ENCODE results near the gene PCDHB16. TPM values are rescaled to one million over a fixed set of nuclear protein-coding genes. Genes with fewer than 3 reads are reported as not detected.
A peak's percentile ranks its signal among the peaks of the same experiment; 100 is the strongest.
"Not testable (repeated sequence)": the region's sequence is repeated elsewhere in the genome, so short reads cannot be mapped to it uniquely, and the experiment has no call there.

The PCDHB16 gene
- total and polyA plus RNA-seq, 2 donors, result 2.4 to 3.3 TPM

DNA sequence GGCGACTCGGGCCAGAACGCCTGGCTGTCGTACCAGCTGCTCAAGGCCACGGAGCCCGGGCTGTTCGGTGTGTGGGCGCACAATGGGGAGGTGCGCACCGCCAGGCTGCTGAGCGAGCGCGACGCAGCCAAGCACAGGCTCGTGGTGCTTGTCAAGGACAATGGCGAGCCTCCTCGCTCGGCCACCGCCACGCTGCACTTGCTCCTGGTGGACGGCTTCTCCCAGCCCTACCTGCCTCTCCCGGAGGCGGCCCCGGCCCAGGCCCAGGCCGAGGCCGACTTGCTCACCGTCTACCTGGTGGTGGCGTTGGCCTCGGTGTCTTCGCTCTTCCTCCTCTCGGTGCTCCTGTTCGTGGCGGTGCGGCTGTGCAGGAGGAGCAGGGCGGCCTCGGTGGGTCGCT lies 12.1 kb downstream of the PCDHB16 start:
- WGBS, result 24% methylated on average over 20 of the region's 37 CpGs
- H3K4me1 ChIP-seq (ENCODE audit: insufficient read depth); H3K4me3 ChIP-seq (ENCODE audit: low read depth, low read length); DNase-seq (ENCODE audit: extremely low spot score); H3K36me3 ChIP-seq (ENCODE audit: insufficient read depth); H3K27ac ChIP-seq (ENCODE audit: low read depth): not testable (repeated sequence)

GRCh38 chr5:141196363-141196762 lies 14.2 kb downstream of the PCDHB16 start:
- Histone ChIP-seq H3K4me3 (ENCODE audit: low read depth, low read length) (no peak overlapping the region), H3K36me3 (ENCODE audit: insufficient read depth) (no peaks in the 10 kb centered on the region), H3K27ac (ENCODE audit: low read depth) (no peak overlapping the region), H3K4me1 (ENCODE audit: insufficient read depth) (no peaks in the 10 kb centered on the region)
- 25% methylated on average over 3 of the region's 3 CpGs for WGBS
- no peak for DNase-seq (ENCODE audit: extremely low spot score)

DNA sequence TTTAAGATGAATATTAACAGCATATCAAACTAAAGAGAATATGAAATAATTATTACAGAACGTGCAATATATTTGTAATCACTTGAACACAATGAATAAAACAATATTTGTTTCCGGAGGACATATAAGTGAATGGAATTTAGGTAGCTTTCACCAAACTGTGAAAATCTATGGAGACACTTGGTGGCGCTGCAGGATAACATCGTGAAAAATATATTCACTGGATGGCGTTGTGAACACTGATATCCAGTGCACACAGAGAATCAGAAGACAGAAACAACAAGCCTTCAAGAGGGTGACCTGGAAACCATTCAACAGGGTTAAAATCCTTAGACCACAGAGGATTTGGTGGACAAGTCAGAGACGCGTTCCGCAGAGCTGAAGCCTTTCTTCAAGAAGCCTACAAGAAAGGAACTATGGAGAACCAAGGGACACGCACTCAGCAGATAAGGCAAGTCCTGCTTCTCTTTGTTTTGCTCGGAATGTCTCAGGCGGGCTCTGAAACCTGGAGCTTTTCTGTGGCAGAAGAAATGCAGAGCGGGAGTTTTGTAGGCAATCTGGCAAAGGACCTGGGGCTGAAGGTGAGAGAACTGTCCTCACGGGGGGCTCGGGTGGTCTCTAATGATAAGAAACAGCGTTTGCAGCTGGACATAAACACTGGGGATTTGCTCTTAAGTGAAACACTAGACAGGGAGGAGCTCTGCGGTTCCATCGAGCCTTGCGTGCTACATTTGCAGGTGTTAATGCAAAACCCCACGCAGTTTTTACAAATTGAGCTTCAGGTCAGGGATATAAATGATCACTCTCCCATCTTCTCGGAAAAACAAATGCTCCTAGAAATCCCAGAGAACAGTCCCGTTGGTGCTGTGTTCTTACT lies 17.4 kb downstream of the PCDHB16 start, which contains the start of gene PCDHB11:
TSS of gene PCDHB11 (plus strand) at position 269 of the 877 bp plus-strand sequence. CDS start at position 417, 148 bp downstream.
- Histone ChIP-seq H3K4me1 (ENCODE audit: insufficient read depth) (no peaks in the 10 kb centered on the region), H3K4me3 (ENCODE audit: low read depth, low read length) (no peak within 1 kb of the TSS), H3K27ac (ENCODE audit: low read depth) (no peak within 1 kb of the TSS), H3K36me3 (ENCODE audit: insufficient read depth) (no peaks in the 10 kb centered on the region)
- DNase-seq (ENCODE audit: extremely low spot score), result no peak
- WGBS, result 31% methylated on average over 21 of the region's 21 CpGs

DNA sequence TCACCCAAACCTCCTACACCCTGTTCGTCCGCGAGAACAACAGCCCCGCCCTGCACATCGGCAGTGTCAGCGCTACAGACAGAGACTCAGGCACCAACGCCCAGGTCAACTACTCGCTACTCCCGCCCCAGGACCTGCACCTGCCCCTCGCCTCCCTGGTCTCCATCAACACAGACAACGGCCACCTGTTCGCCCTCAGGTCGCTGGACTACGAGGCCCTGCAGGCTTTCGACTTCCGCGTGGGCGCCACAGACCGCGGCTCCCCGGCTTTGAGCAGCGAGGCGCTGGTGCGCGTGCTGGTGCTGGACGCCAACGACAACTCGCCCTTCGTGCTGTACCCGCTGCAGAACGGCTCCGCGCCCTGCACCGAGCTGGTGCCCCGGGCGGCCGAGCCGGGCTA lies 18.9 kb downstream of the PCDHB16 start:
- H3K4me3 ChIP-seq (ENCODE audit: low read depth, low read length); DNase-seq (ENCODE audit: extremely low spot score); H3K36me3 ChIP-seq (ENCODE audit: insufficient read depth); H3K4me1 ChIP-seq (ENCODE audit: insufficient read depth); H3K27ac ChIP-seq (ENCODE audit: low read depth): not testable (repeated sequence)
- 33% methylated on average over 25 of the region's 38 CpGs for WGBS

DNA sequence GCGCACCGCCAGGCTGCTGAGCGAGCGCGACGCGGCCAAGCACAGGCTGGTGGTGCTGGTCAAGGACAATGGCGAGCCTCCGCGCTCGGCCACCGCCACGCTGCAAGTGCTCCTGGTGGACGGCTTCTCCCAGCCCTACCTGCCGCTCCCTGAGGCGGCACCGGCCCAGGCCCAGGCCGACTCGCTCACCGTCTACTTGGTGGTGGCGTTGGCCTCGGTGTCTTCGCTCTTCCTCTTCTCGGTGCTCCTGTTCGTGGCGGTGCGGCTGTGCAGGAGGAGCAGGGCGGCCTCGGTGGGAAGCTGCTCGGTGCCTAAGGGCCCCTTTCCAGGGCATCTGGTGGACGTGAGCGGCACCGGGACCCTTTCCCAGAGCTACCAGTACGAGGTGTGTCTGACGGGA lies 19.5 kb downstream of the PCDHB16 start:
- H3K4me3 ChIP-seq (ENCODE audit: low read depth, low read length); H3K36me3 ChIP-seq (ENCODE audit: insufficient read depth); H3K4me1 ChIP-seq (ENCODE audit: insufficient read depth); DNase-seq (ENCODE audit: extremely low spot score); H3K27ac ChIP-seq (ENCODE audit: low read depth): not testable (repeated sequence)
- 30% methylated on average over 31 of the region's 35 CpGs for WGBS

DNA sequence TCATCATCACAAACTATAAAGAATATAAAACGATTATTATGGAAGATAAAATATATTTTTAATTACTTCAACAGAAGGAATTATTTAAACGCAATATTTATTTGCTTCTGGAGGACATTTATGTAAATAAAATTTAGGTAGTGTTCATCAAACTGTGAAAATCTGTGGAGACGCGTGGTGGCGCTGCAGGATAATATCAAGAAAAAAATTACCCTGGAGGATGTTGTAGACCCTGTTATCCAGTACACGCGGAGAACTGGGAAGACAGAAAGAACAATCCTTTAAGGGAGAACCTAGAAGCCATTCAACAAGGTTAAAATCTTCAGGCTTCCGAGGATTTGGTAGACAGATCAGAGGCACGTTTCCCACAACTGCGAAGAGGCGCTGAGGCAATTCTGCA lies 26.3 kb downstream of the PCDHB16 start, which contains the start of gene PCDHB12:
TSS of gene PCDHB12 (plus strand) at position 242 of the 400 bp plus-strand sequence. CDS start 189 bp downstream, outside the sequence.
- Histone ChIP-seq H3K4me1 (ENCODE audit: insufficient read depth) (no peaks in the 10 kb centered on the region), H3K4me3 (ENCODE audit: low read depth, low read length) (peak within 1 kb of the TSS; percentile 12), H3K36me3 (ENCODE audit: insufficient read depth) (no peaks in the 10 kb centered on the region), H3K27ac (ENCODE audit: low read depth) (no peak within 1 kb of the TSS)
- no peak for DNase-seq (ENCODE audit: extremely low spot score)
- WGBS, result 19% methylated on average over 11 of the region's 11 CpGs

- not testable (repeated sequence) for DNase-seq (ENCODE audit: extremely low spot score); H3K27ac ChIP-seq (ENCODE audit: low read depth); H3K36me3 ChIP-seq (ENCODE audit: insufficient read depth); H3K4me3 ChIP-seq (ENCODE audit: low read depth, low read length); H3K4me1 ChIP-seq (ENCODE audit: insufficient read depth)
- 30% methylated on average over 39 of the region's 39 CpGs for WGBS
These were observed 28.1 kb downstream of the PCDHB16 start for GRCh38 chr5:141210281-141210680.

GRCh38 chr5:141210849-141211248 lies 28.7 kb downstream of the PCDHB16 start:
- H3K36me3 ChIP-seq (ENCODE audit: insufficient read depth); H3K4me1 ChIP-seq (ENCODE audit: insufficient read depth); DNase-seq (ENCODE audit: extremely low spot score); H3K4me3 ChIP-seq (ENCODE audit: low read depth, low read length); H3K27ac ChIP-seq (ENCODE audit: low read depth): not testable (repeated sequence)
- 28% methylated on average over 19 of the region's 27 CpGs for WGBS

GRCh38 chr5:141213656-141214339 lies 31.6 kb downstream of the PCDHB16 start, which contains the start of gene PCDHB13:
PCDHB13 (plus strand) TSS chr5:141213919; CDS start chr5:141214124, 205 bp downstream.
- 10% methylated on average over 14 of the region's 18 CpGs for WGBS
- not testable (repeated sequence) for H3K36me3 ChIP-seq (ENCODE audit: insufficient read depth); DNase-seq (ENCODE audit: extremely low spot score); H3K4me3 ChIP-seq (ENCODE audit: low read depth, low read length); H3K27ac ChIP-seq (ENCODE audit: low read depth); H3K4me1 ChIP-seq (ENCODE audit: insufficient read depth)

DNA sequence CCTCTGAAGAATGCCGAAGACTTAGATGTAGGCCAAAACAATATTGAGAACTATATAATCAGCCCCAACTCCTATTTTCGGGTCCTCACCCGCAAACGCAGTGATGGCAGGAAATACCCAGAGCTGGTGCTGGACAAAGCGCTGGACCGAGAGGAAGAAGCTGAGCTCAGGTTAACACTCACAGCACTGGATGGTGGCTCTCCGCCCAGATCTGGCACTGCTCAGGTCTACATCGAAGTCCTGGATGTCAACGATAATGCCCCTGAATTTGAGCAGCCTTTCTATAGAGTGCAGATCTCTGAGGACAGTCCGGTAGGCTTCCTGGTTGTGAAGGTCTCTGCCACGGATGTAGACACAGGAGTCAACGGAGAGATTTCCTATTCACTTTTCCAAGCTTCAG lies 32.4 kb downstream of the PCDHB16 start:
- not testable (repeated sequence) for H3K4me3 ChIP-seq (ENCODE audit: low read depth, low read length); H3K36me3 ChIP-seq (ENCODE audit: insufficient read depth); H3K27ac ChIP-seq (ENCODE audit: low read depth); H3K4me1 ChIP-seq (ENCODE audit: insufficient read depth); DNase-seq (ENCODE audit: extremely low spot score)
- 58% methylated on average over 10 of the region's 12 CpGs for WGBS

DNA sequence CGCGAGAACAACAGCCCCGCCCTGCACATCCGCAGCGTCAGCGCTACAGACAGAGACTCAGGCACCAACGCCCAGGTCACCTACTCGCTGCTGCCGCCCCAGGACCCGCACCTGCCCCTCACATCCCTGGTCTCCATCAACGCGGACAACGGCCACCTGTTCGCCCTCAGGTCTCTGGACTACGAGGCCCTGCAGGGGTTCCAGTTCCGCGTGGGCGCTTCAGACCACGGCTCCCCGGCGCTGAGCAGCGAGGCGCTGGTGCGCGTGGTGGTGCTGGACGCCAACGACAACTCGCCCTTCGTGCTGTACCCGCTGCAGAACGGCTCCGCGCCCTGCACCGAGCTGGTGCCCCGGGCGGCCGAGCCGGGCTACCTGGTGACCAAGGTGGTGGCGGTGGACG lies 33.3 kb downstream of the PCDHB16 start:
- not testable (repeated sequence) for H3K27ac ChIP-seq (ENCODE audit: low read depth); H3K4me3 ChIP-seq (ENCODE audit: low read depth, low read length)
- WGBS, result 31% methylated on average over 33 of the region's 40 CpGs

DNA sequence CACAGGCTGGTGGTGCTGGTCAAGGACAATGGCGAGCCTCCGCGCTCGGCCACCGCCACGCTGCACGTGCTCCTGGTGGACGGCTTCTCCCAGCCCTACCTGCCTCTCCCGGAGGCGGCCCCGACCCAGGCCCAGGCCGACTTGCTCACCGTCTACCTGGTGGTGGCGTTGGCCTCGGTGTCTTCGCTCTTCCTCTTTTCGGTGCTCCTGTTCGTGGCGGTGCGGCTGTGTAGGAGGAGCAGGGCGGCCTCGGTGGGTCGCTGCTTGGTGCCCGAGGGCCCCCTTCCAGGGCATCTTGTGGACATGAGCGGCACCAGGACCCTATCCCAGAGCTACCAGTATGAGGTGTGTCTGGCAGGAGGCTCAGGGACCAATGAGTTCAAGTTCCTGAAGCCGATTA lies 33.8 kb downstream of the PCDHB16 start:
- H3K36me3 ChIP-seq (ENCODE audit: insufficient read depth); H3K4me1 ChIP-seq (ENCODE audit: insufficient read depth); H3K27ac ChIP-seq (ENCODE audit: low read depth); H3K4me3 ChIP-seq (ENCODE audit: low read depth, low read length); DNase-seq (ENCODE audit: extremely low spot score): not testable (repeated sequence)
- 30% methylated on average over 21 of the region's 26 CpGs for WGBS

More for the DNA sequence above, 33.3 kb downstream of the PCDHB16 start:
- H3K36me3 ChIP-seq (ENCODE audit: insufficient read depth); H3K4me1 ChIP-seq (ENCODE audit: insufficient read depth); DNase-seq (ENCODE audit: extremely low spot score): not testable (repeated sequence)

DNA sequence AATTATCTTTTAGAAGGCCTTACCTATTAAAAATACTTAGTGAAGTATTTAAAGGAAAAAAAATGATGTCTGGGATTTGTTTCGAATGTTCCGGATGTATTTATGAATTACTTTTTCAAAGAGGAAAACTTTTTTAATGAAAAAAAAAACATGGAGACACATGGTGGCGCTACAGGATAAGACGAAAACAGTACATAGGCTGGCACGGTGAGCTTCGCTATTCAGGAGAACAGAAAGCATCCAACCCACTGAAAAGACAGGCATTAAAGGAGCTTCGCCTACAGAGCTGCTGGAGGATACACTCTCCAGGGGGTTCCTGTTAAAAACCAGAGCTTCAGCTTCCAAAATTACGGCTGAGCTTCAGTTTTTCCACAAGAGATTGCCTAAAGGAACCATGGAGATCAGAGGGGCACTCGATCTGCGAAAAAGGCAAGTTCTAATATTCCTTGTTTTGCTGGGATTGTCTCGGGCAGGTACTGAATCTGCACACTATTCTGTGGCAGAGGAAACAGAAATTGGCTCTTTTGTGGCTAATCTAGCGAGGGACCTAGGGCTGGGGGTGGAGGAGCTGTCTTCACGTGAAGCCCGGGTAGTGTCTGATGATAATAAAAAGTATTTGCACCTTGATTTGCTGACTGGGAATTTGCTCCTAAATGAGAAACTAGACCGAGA lies 41.1 kb downstream of the PCDHB16 start, which contains the start of gene PCDHB14:
TSS of gene PCDHB14 (plus strand) at position 232 of the 672 bp plus-strand sequence. CDS start at position 395, 163 bp downstream.
- 23% methylated on average over 15 of the region's 15 CpGs for WGBS
- Histone ChIP-seq H3K4me3 (ENCODE audit: low read depth, low read length) (peak within 1 kb of the TSS; percentile 29), H3K36me3 (ENCODE audit: insufficient read depth) (no peaks in the 10 kb centered on the region), H3K27ac (ENCODE audit: low read depth) (no peak within 1 kb of the TSS), H3K4me1 (ENCODE audit: insufficient read depth) (no peaks in the 10 kb centered on the region)
- no peak for DNase-seq (ENCODE audit: extremely low spot score)

All from urinary bladder (tissue), 4 donors.